Thyroid gland (tissue), 4 donors: ENCODE data around the gene NR0B2. TPM values are rescaled to one million over a fixed set of nuclear protein-coding genes. Genes with fewer than 3 reads are reported as not detected.

Source experiments
- DNase-seq, 2 donors: peaks; one replicate each; pipeline ENCODE4 v3.0.0-alpha.2; 2019
- H3K27ac ChIP-seq, 3 donors: fragments of 200-600 bp; sonication (generic); 1 replicate in 2 of 3; 2 replicates in 1 of 3; pipeline ENCODE4 v1.5.1; 2016 to 2019; ENCODE audit warnings: mild to moderate bottlenecking in 1 of 3, moderate library complexity in 1 of 3
- H3K27me3 ChIP-seq: fragments of 200-600 bp; sonication (generic); one replicate; pipeline ENCODE4 v1.5.1; 2019
- H3K36me3 ChIP-seq, 2 donors: fragments of 200-600 bp; sonication (generic); one replicate each; pipeline ENCODE4 v1.5.1; 2016 to 2019
- H3K4me1 ChIP-seq, 2 donors: fragments of 200-600 bp; sonication (generic); one replicate each; pipeline ENCODE4 v1.5.1; 2017 to 2019
- H3K4me3 ChIP-seq, 3 donors: fragments of 200-600 bp; sonication (generic); replicated peaks in 1 of 3; 1 replicate in 2 of 3; 2 replicates in 1 of 3; pipeline ENCODE4 v1.5.1; 2016; ENCODE audit warnings: mild to moderate bottlenecking in 1 of 3
- H3K9me3 ChIP-seq: fragments of 200-600 bp; sonication (generic); one replicate; pipeline ENCODE4 v1.5.1; 2017
- CTCF ChIP-seq, 6 experiments: fragments of 200-600 bp in 3 of 6; fragments of 450-650 bp in 3 of 6; sonication (generic) in 3 of 6; IDR thresholded peaks; one replicate each; pipeline ENCODE4 v1.5.1; 2016 to 2019; ENCODE audit warnings: antibody characterized with exemption in 6 of 6, mild to moderate bottlenecking in 2 of 6, inconsistent platforms in 1 of 6, moderate library complexity in 1 of 6
- POLR2A ChIP-seq, 2 donors: fragments of 450-650 bp; IDR thresholded peaks; one replicate each; pipeline ENCODE4 v1.6.1; 2017; ENCODE audit warnings: antibody characterized with exemption in 2 of 2, mild to moderate bottlenecking in 2 of 2, moderate library complexity in 1 of 2
- WGBS, 2 donors: methylation state at CpG; one replicate each; pipeline ENCODE4 v1.1.5; 2017; 5-methylcytosine and 5-hydroxymethylcytosine counted together
- intact Hi-C: fragments of 100-400 bp; cut with DNase I; formaldehyde crosslinking; loops from one replicate; pipeline ENCODE4 v1.15.1; 2023
- total RNA-seq, 4 donors: library from RNA; depleted of rRNA; stranded (reverse); fragments of >200 nt; gene quantifications; one replicate each; pipeline ENCODE4 v1.2.3, GENCODE V29; 2016

The NR0B2 gene
- total RNA-seq: not detected

DNA sequence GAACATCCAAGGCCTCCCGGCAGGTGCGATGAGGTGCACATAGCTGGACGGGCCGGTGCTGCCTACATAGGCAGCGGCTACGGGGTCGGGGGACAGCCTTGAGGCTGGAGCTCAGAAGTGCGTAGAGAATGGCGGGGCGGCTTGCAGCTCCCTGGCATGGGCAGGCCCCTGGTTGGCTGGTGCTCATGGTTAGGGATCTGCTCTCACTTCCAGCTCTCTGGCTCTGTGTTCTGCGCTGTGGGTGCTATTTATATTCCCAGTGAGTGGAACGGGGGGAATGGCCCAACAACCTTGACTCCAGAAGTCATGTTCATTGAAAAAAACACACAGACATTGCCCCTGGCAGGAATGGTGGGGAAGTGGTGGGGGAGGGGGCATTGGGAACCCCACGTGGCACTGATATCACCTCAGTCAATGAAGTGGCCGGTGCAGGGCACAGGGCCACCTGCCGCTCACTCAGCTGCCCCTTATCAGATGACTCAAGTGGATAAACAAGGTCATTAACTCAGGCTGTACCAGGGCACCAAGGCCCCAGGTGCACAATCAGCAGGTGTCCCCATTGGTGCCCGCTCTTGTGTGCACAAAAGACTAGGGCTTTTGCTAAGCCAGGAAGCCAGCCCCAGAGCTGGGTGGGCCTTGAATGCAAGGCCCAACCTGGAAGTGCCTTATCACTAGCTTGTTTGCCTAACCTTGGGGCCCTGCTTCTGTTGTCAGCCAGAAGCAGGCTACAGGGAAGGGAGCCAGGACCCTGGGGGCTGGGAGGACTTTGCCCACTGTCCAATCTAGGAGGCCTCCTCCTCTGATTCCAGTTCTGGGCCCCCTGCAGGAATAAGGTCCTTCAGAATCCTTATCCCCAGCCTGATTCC is at the start of gene NR0B2:
Gene NR0B2, minus strand, starts transcription at position 222 of the 866 bp plus-strand sequence. Its CDS starts 35 bp downstream, at position 187.
- Histone ChIP-seq H3K9me3 (no peaks in the 10 kb centered on the region), H3K4me3 (no peak within 1 kb of the TSS), H3K27me3 (no peaks in the 10 kb centered on the region), H3K36me3 (no peaks in the 10 kb centered on the region), H3K27ac (peak within 1 kb of the TSS; percentile 64 to 80 (median 74)), H3K4me1 (peaks cover 7 to 11% of the 10 kb centered on the region in 2 donors)
- no peak for TF ChIP-seq POLR2A (IDR thresholded peaks at IDR 0.05)
- TF ChIP-seq CTCF (IDR thresholded peaks at IDR 0.05): no peak
- DNase-seq: peak; percentile 80 to 83
- intact Hi-C loops: no loop called here
- WGBS, 2 donors: 43 to 74% methylated on average over 7 to 16 of the region's 16 CpGs

GRCh38 chr1:26961826-26962225 is 48.1 kb upstream of the NR0B2 start:
- no peaks in the 10 kb centered on the region for H3K9me3 ChIP-seq
- no peak for DNase-seq
- H3K36me3 ChIP-seq: no peaks in the 10 kb centered on the region
- TF ChIP-seq CTCF (IDR thresholded peaks at IDR 0.05) (no peak), POLR2A (IDR thresholded peaks at IDR 0.05) (no peak)
- no peak overlapping the region for H3K4me3 ChIP-seq
- peaks cover 16% of the 10 kb centered on the region in 2 donors for H3K4me1 ChIP-seq
- 83 to 87% methylated on average over 3 of the region's 3 CpGs for WGBS, 2 donors
- intact Hi-C loops: no loop called here
- H3K27ac ChIP-seq: no peak overlapping the region
- no peaks in the 10 kb centered on the region for H3K27me3 ChIP-seq

GRCh38 chr1:26960625-26960966 is 46.8 kb upstream of the NR0B2 start:
- whole genome bisulfite sequencing, 2 donors: 8 to 17% methylated on average over 3 of the region's 3 CpGs
- Histone ChIP-seq H3K36me3 (no peaks in the 10 kb centered on the region), H3K4me3 (peak overlapping the region; percentile 70 to 98 (median 77)), H3K27ac (peak overlapping the region in 2 of 3 donors; percentile 12 to 51), H3K9me3 (no peaks in the 10 kb centered on the region), H3K27me3 (no peaks in the 10 kb centered on the region), H3K4me1 (peaks cover 16% of the 10 kb centered on the region in 2 donors)
- TF ChIP-seq CTCF (IDR thresholded peaks at IDR 0.05): no peak
- no peak for TF ChIP-seq POLR2A (IDR thresholded peaks at IDR 0.05)
- intact Hi-C loops: no loop called here
- DNase-seq: no peak

GRCh38 chr1:26959722-26960624 is 46.2 kb upstream of the NR0B2 start, which contains the start of gene KDF1:
Gene KDF1 (minus strand): TSS chr1:26960468. CDS start chr1:26952380, 8,088 bp downstream.
- Histone ChIP-seq H3K4me1 (peaks cover 16% of the 10 kb centered on the region in 2 donors), H3K27ac (peak within 1 kb of the TSS in 2 of 3 donors; percentile 12 to 51), H3K27me3 (no peaks in the 10 kb centered on the region), H3K9me3 (no peaks in the 10 kb centered on the region), H3K36me3 (no peaks in the 10 kb centered on the region), H3K4me3 (peak within 1 kb of the TSS; percentile 70 to 98 (median 77))
- peak in 4 of 6 experiments; percentile 22 to 38 (median 30) for TF ChIP-seq CTCF (IDR thresholded peaks at IDR 0.05)
- peak in 1 of 2 donors; percentile 77 for TF ChIP-seq POLR2A (IDR thresholded peaks at IDR 0.05)
- WGBS, 2 donors: 0 to 3% methylated on average over 7 to 31 of the region's 86 CpGs
- peak; percentile 91 to 92 for DNase-seq
- intact Hi-C loops: no loop called here
